Fibroblast of villous mesenchyme (primary cell): ENCODE measurements around the gene MBP. TPM values are rescaled to one million over a fixed set of nuclear protein-coding genes. Genes with fewer than 3 reads are reported as not detected.

ENCODE experiments used
- DNase-seq: peaks from one replicate; pipeline ENCODE4 v3.0.0-alpha.2; 2010; ENCODE audit warnings: low read depth
- H3K4me3 ChIP-seq: 2 replicates; pipeline ENCODE4 v1.5.1; 2011; ENCODE audit warnings: low read depth, mild to moderate bottlenecking, low read length
- CTCF ChIP-seq: IDR thresholded peaks from 2 replicates; pipeline ENCODE4 v1.5.1; 2012; ENCODE audit warnings: low read depth, mild to moderate bottlenecking, low read length; ENCODE audit not compliant: insufficient read depth
- total RNA-seq: library from RNA; depleted of rRNA; stranded (reverse); fragments of >200 nt; gene quantifications from 2 replicates; pipeline ENCODE4 v1.2.3, GENCODE V29; 2012

Gene MBP
- total RNA-seq, 1 donor, result 3.9 TPM

GRCh38 chr18:77168811-77169311 lies 36.3 kb upstream of the MBP start:
- no peak for TF ChIP-seq CTCF
- no peak overlapping the region for H3K4me3 ChIP-seq
- no peak for DNase-seq

- TF ChIP-seq CTCF, result no peak
- no peak overlapping the region for H3K4me3 ChIP-seq
- no peak for DNase-seq
Observed at GRCh38 chr18:77167251-77167650, 34.7 kb upstream of the MBP start.

DNA sequence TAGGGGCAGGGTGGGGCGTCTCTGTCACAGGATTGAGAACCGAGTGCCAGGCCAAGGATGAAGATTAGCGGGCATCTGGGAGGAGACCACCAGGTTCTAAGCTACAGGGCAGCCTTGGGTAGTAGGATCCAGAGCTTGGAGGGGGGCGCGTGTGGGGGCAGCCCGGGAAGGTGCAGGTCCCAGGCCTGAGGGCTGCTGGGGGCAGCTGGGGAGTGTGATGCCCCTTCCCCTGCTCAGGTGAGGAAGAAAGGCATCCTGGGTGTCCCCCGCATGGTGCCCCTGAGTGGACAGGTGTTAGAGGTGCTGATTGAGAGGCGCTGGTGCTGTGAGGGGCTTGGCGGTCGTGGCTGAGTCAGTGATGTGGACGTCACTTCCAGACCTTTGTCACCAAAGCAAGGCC lies 33.9 kb upstream of the MBP start:
- no peak overlapping the region for H3K4me3 ChIP-seq
- no peak for TF ChIP-seq CTCF
- no peak for DNase-seq

DNA sequence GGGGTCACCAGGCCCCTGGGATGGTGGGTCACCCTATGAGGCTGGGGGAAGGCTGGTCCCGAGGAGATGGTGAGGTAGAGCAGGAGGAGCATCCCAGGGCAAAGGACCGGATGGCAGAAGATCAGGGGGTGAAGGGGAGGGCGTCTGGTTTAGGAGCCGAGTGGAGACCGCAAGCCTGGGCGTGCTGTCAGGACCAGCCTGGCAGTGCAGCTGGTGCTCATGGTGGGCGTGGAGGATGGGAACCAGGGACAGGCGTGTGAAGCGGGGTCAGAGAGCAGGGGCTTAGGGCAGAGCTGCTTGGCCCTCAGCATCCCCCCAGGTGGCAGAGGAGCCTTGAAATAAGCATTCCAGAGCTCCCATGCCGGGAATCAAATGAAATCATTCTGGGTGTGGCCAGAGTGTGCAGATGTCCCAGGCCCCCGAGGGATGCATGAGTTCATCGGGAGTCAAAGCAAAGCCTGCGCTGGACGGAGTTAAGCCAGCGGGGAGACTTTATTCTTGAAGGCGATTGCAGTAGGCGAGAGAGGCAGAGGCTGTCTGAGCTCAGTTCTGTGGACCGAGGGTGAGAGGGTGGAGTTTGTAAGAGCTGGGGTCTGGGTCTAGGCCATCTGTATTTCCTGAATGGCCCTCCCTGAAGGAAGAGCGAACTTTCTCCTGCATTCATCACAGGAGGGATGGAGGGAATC lies 33.1 kb upstream of the MBP start:
- peak; percentile 52 for DNase-seq
- no peak overlapping the region for H3K4me3 ChIP-seq
- TF ChIP-seq CTCF, result no peak

DNA sequence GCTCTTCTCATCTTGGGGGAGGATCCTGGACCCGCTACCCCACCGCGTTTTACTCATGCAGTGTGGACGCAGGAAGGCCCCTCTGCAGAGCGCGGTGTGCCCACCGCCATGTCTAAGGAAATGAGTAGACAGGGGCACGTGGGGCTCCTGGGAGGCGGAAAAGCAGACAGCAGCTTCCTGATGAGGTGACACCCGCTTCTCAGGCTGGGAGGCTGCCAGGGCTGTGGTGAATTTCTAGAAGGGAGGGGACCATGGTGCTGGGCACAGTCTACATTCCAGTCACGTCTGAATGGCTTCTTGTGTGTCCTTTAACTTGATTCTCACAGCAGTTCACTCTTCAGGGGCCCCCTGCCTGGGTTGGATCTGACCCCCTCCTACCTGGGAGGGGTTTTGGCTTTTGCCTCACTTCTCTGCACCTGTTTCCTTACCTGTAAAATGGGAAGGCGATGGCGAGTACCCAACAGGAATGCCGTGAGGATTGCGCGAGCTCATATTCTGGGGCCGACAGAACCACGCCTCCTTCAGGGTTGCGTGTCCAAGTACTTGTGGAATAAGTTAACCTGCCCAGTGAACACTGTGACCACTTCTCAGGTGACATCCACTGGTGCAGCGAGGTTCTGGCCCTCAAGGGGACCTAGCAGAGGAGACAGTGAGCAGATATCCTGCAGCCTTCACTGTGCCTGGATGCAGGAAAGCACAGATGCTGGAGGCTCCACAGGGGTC lies 32.3 kb upstream of the MBP start:
- TF ChIP-seq CTCF, result no peak
- no peak for DNase-seq
- no peak overlapping the region for H3K4me3 ChIP-seq

DNA sequence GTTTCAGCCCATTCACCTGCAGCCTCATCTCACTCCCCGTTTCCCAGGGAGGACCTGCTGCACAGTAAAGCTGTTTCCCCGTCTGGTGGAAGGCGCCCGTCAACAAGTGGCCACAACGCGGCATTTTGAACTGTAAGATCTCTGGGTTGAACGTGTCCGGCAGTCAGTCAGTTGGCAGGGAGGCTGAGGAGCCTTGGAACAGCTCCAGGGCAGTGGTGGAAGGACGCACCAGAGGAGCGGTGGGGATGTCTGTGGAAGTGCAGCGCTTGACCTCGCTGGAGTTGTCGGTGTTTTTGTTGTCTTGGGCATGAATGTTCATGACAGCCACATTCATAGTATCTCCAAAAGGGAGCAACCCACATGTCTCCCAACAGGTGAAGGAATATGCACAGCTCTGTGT lies 31.4 kb upstream of the MBP start:
- H3K4me3 ChIP-seq, result no peak overlapping the region
- no peak for TF ChIP-seq CTCF
- DNase-seq, result no peak
